ENCODE data around the gene MSANTD2.
A peak's percentile ranks its signal among the peaks of the same experiment; 100 is the strongest.

MSANTD2 gene

GRCh38 chr11:124758355-124759265 lies 41.6 kb downstream of the MSANTD2 start:
- Histone ChIP-seq H3K27ac (ENCODE audit: low read depth, low read length, poor library complexity, severe bottlenecking) (no peak overlapping the region), H3K4me1 (ENCODE audit: insufficient read depth, low read length, severe bottlenecking) (peaks cover 9% of the 10 kb centered on the region), H3K27me3 (ENCODE audit: insufficient read depth, low read length) (0 out of 2 replicates have a peak, but pooled peaks cover 14% of the 10 kb centered on the region), H3K79me2 (ENCODE audit: insufficient read depth, low read length) (no peaks in the 10 kb centered on the region), H2AFZ (ENCODE audit: low read length) (no peak overlapping the region), H4K20me1 (ENCODE audit: insufficient read depth, low read length) (no peaks in the 10 kb centered on the region), H3K9me2 (ENCODE audit: low read depth, low read length) (no peaks in the 10 kb centered on the region), H3K4me3 (ENCODE audit: low read depth, low read length, poor library complexity, severe bottlenecking) (no peak overlapping the region), H3K36me3 (ENCODE audit: insufficient read depth, low read length) (no peaks in the 10 kb centered on the region), H3K9ac (ENCODE audit: low read length) (no peak overlapping the region), H3K4me2 (ENCODE audit: low read length) (peak overlapping the region; percentile 45; the same call in 1 of the 2 replicates), H3F3A (ENCODE audit: insufficient read depth, low read length) (no peaks in the 10 kb centered on the region), H3K9me3 (ENCODE audit: low read length) (no peaks in the 10 kb centered on the region)
- TF ChIP-seq EZH2 (IDR thresholded peaks at IDR 0.05; ENCODE audit: borderline replicate concordance, low read length), result no peak
- peak; percentile 62 for TF ChIP-seq CTCF (IDR thresholded peaks at IDR 0.05; ENCODE audit: low read length)

GRCh38 chr11:124757320-124757719 lies 42.9 kb downstream of the MSANTD2 start:
- Histone ChIP-seq H3K4me2 (ENCODE audit: low read length) (no peak overlapping the region), H3K27ac (ENCODE audit: low read depth, low read length, poor library complexity, severe bottlenecking) (no peak overlapping the region), H4K20me1 (ENCODE audit: insufficient read depth, low read length) (no peaks in the 10 kb centered on the region)

GRCh38 chr11:124756753-124757227 lies 43.4 kb downstream of the MSANTD2 start:
- Histone ChIP-seq H3K27me3 (ENCODE audit: insufficient read depth, low read length) (0 out of 2 replicates have a peak, but pooled peaks cover 13% of the 10 kb centered on the region), H3K4me1 (ENCODE audit: insufficient read depth, low read length, severe bottlenecking) (peaks cover 2% of the 10 kb centered on the region), H3F3A (ENCODE audit: insufficient read depth, low read length) (no peaks in the 10 kb centered on the region)

More at GRCh38 chr11:124757320-124757719, 42.9 kb downstream of the MSANTD2 start:
- Histone ChIP-seq H3F3A (ENCODE audit: insufficient read depth, low read length) (no peaks in the 10 kb centered on the region), H3K27me3 (ENCODE audit: insufficient read depth, low read length) (0 out of 2 replicates have a peak, but pooled peaks cover 14% of the 10 kb centered on the region), H3K4me1 (ENCODE audit: insufficient read depth, low read length, severe bottlenecking) (peaks cover 5% of the 10 kb centered on the region), H3K9me2 (ENCODE audit: low read depth, low read length) (no peaks in the 10 kb centered on the region), H2AFZ (ENCODE audit: low read length) (no peak overlapping the region), H3K4me3 (ENCODE audit: low read depth, low read length, poor library complexity, severe bottlenecking) (no peak overlapping the region), H3K79me2 (ENCODE audit: insufficient read depth, low read length) (no peaks in the 10 kb centered on the region), H3K9ac (ENCODE audit: low read length) (no peak overlapping the region), H3K36me3 (ENCODE audit: insufficient read depth, low read length) (no peaks in the 10 kb centered on the region), H3K9me3 (ENCODE audit: low read length) (no peaks in the 10 kb centered on the region)
- TF ChIP-seq EZH2 (IDR thresholded peaks at IDR 0.05; ENCODE audit: borderline replicate concordance, low read length) (no peak), CTCF (IDR thresholded peaks at IDR 0.05; ENCODE audit: low read length) (no peak)

More at GRCh38 chr11:124756753-124757227, 43.4 kb downstream of the MSANTD2 start:
- TF ChIP-seq CTCF (IDR thresholded peaks at IDR 0.05; ENCODE audit: low read length) (no peak), EZH2 (IDR thresholded peaks at IDR 0.05; ENCODE audit: borderline replicate concordance, low read length) (no peak)
- Histone ChIP-seq H2AFZ (ENCODE audit: low read length) (no peak overlapping the region), H3K9me2 (ENCODE audit: low read depth, low read length) (no peaks in the 10 kb centered on the region), H3K4me3 (ENCODE audit: low read depth, low read length, poor library complexity, severe bottlenecking) (no peak overlapping the region), H3K9me3 (ENCODE audit: low read length) (no peaks in the 10 kb centered on the region), H3K9ac (ENCODE audit: low read length) (no peak overlapping the region), H3K79me2 (ENCODE audit: insufficient read depth, low read length) (no peaks in the 10 kb centered on the region), H3K27ac (ENCODE audit: low read depth, low read length, poor library complexity, severe bottlenecking) (no peak overlapping the region), H3K36me3 (ENCODE audit: insufficient read depth, low read length) (no peaks in the 10 kb centered on the region), H4K20me1 (ENCODE audit: insufficient read depth, low read length) (no peaks in the 10 kb centered on the region), H3K4me2 (ENCODE audit: low read length) (no peak overlapping the region)

Measured in OCI-LY1 (cell line).